ENCODE data around the gene PDGFRB.

Gene PDGFRB

GRCh38 chr5:150155258-150156026, at the start of gene PDGFRB:
TSS of gene PDGFRB (minus strand) at chr5:150155845. CDS start at chr5:150137047, 18,798 bp downstream.
- no peaks in the 10 kb centered on the region for H3K36me3 Mint-ChIP-seq (ENCODE audit: low read depth)
- no peaks in the 10 kb centered on the region for H3K9me3 Mint-ChIP-seq
- peaks cover 8% of the 10 kb centered on the region for H3K4me1 Mint-ChIP-seq (ENCODE audit: low read depth)
- DNase-seq (ENCODE audit: low spot score) = peak; percentile 9
- H3K27me3 Mint-ChIP-seq (ENCODE audit: low read depth) = peaks cover 34% of the 10 kb centered on the region
- H3K27ac Mint-ChIP-seq = no peak within 1 kb of the TSS
- peak within 1 kb of the TSS; percentile 80 for H3K4me3 Mint-ChIP-seq

GRCh38 chr5:150204590-150204960, 48.9 kb upstream of the PDGFRB start:
- H3K4me1 Mint-ChIP-seq (ENCODE audit: low read depth) = peaks cover 5% of the 10 kb centered on the region
- H3K27me3 Mint-ChIP-seq (ENCODE audit: low read depth) = peaks cover 14% of the 10 kb centered on the region
- DNase-seq (ENCODE audit: low spot score) = no peak
- H3K27ac Mint-ChIP-seq = no peak overlapping the region
- H3K4me3 Mint-ChIP-seq = no peak overlapping the region
- H3K36me3 Mint-ChIP-seq (ENCODE audit: low read depth) = no peaks in the 10 kb centered on the region
- no peaks in the 10 kb centered on the region for H3K9me3 Mint-ChIP-seq

GRCh38 chr5:150203832-150204589, 48.4 kb upstream of the PDGFRB start:
- peaks cover 14% of the 10 kb centered on the region for H3K27me3 Mint-ChIP-seq (ENCODE audit: low read depth)
- H3K4me3 Mint-ChIP-seq = no peak overlapping the region
- no peaks in the 10 kb centered on the region for H3K9me3 Mint-ChIP-seq
- no peak for DNase-seq (ENCODE audit: low spot score)
- H3K4me1 Mint-ChIP-seq (ENCODE audit: low read depth) = peaks cover 2% of the 10 kb centered on the region
- no peaks in the 10 kb centered on the region for H3K36me3 Mint-ChIP-seq (ENCODE audit: low read depth)
- H3K27ac Mint-ChIP-seq = no peak overlapping the region

- no peaks in the 10 kb centered on the region for H3K4me1 Mint-ChIP-seq (ENCODE audit: low read depth)
- H3K9me3 Mint-ChIP-seq = no peaks in the 10 kb centered on the region
- H3K27ac Mint-ChIP-seq = no peak overlapping the region
- H3K4me3 Mint-ChIP-seq = no peak overlapping the region
- H3K36me3 Mint-ChIP-seq (ENCODE audit: low read depth) = no peaks in the 10 kb centered on the region
- peaks cover 3% of the 10 kb centered on the region for H3K27me3 Mint-ChIP-seq (ENCODE audit: low read depth)
- DNase-seq (ENCODE audit: low spot score) = no peak
Measured at GRCh38 chr5:150202501-150202900, 46.9 kb upstream of the PDGFRB start.

GRCh38 chr5:150197476-150197875, 41.8 kb upstream of the PDGFRB start:
- Mint-ChIP-seq H3K27me3 (ENCODE audit: low read depth) (no peaks in the 10 kb centered on the region), H3K27ac (no peak overlapping the region), H3K9me3 (no peaks in the 10 kb centered on the region), H3K36me3 (ENCODE audit: low read depth) (no peaks in the 10 kb centered on the region), H3K4me1 (ENCODE audit: low read depth) (no peaks in the 10 kb centered on the region), H3K4me3 (no peak overlapping the region)
- no peak for DNase-seq (ENCODE audit: low spot score)

GRCh38 chr5:150196986-150197385, 41.3 kb upstream of the PDGFRB start:
- Mint-ChIP-seq H3K9me3 (no peaks in the 10 kb centered on the region), H3K27ac (no peak overlapping the region), H3K27me3 (ENCODE audit: low read depth) (no peaks in the 10 kb centered on the region), H3K36me3 (ENCODE audit: low read depth) (no peaks in the 10 kb centered on the region), H3K4me1 (ENCODE audit: low read depth) (no peaks in the 10 kb centered on the region), H3K4me3 (no peak overlapping the region)
- DNase-seq (ENCODE audit: low spot score) = no peak

- H3K36me3 Mint-ChIP-seq (ENCODE audit: low read depth) = no peaks in the 10 kb centered on the region
- H3K9me3 Mint-ChIP-seq = no peaks in the 10 kb centered on the region
- no peak overlapping the region for H3K27ac Mint-ChIP-seq
- H3K27me3 Mint-ChIP-seq (ENCODE audit: low read depth) = peaks cover 2% of the 10 kb centered on the region
- no peak for DNase-seq (ENCODE audit: low spot score)
- no peaks in the 10 kb centered on the region for H3K4me1 Mint-ChIP-seq (ENCODE audit: low read depth)
- no peak overlapping the region for H3K4me3 Mint-ChIP-seq
Measured at GRCh38 chr5:150196514-150196913, 40.9 kb upstream of the PDGFRB start.

- H3K27ac Mint-ChIP-seq = no peak overlapping the region
- H3K27me3 Mint-ChIP-seq (ENCODE audit: low read depth) = peaks cover 8% of the 10 kb centered on the region
- no peaks in the 10 kb centered on the region for H3K4me1 Mint-ChIP-seq (ENCODE audit: low read depth)
- no peak overlapping the region for H3K4me3 Mint-ChIP-seq
- H3K36me3 Mint-ChIP-seq (ENCODE audit: low read depth) = no peaks in the 10 kb centered on the region
- DNase-seq (ENCODE audit: low spot score) = no peak
- no peaks in the 10 kb centered on the region for H3K9me3 Mint-ChIP-seq
Measured at GRCh38 chr5:150195736-150196485, 40.3 kb upstream of the PDGFRB start.

GRCh38 chr5:150192462-150192861, 36.8 kb upstream of the PDGFRB start:
- Mint-ChIP-seq H3K27me3 (ENCODE audit: low read depth) (peaks cover 27% of the 10 kb centered on the region), H3K4me1 (ENCODE audit: low read depth) (no peaks in the 10 kb centered on the region), H3K36me3 (ENCODE audit: low read depth) (no peaks in the 10 kb centered on the region), H3K27ac (no peak overlapping the region), H3K9me3 (no peaks in the 10 kb centered on the region), H3K4me3 (no peak overlapping the region)
- DNase-seq (ENCODE audit: low spot score) = no peak

- no peak overlapping the region for H3K4me3 Mint-ChIP-seq
- H3K27me3 Mint-ChIP-seq (ENCODE audit: low read depth) = peaks cover 34% of the 10 kb centered on the region
- no peak overlapping the region for H3K27ac Mint-ChIP-seq
- H3K9me3 Mint-ChIP-seq = no peaks in the 10 kb centered on the region
- H3K4me1 Mint-ChIP-seq (ENCODE audit: low read depth) = no peaks in the 10 kb centered on the region
- H3K36me3 Mint-ChIP-seq (ENCODE audit: low read depth) = no peaks in the 10 kb centered on the region
- DNase-seq (ENCODE audit: low spot score) = no peak
Measured at GRCh38 chr5:150190987-150191386, 35.3 kb upstream of the PDGFRB start.

GRCh38 chr5:150190503-150190979, 34.9 kb upstream of the PDGFRB start:
- H3K4me1 Mint-ChIP-seq (ENCODE audit: low read depth) = no peaks in the 10 kb centered on the region
- no peak overlapping the region for H3K4me3 Mint-ChIP-seq
- H3K27me3 Mint-ChIP-seq (ENCODE audit: low read depth) = peaks cover 34% of the 10 kb centered on the region
- H3K27ac Mint-ChIP-seq = no peak overlapping the region
- no peak for DNase-seq (ENCODE audit: low spot score)
- H3K9me3 Mint-ChIP-seq = no peaks in the 10 kb centered on the region
- H3K36me3 Mint-ChIP-seq (ENCODE audit: low read depth) = no peaks in the 10 kb centered on the region

- DNase-seq (ENCODE audit: low spot score) = no peak
- no peak within 1 kb of the TSS for H3K27ac Mint-ChIP-seq
- H3K9me3 Mint-ChIP-seq = no peaks in the 10 kb centered on the region
- peaks cover 34% of the 10 kb centered on the region for H3K27me3 Mint-ChIP-seq (ENCODE audit: low read depth)
- no peaks in the 10 kb centered on the region for H3K4me1 Mint-ChIP-seq (ENCODE audit: low read depth)
- no peak within 1 kb of the TSS for H3K4me3 Mint-ChIP-seq
- H3K36me3 Mint-ChIP-seq (ENCODE audit: low read depth) = no peaks in the 10 kb centered on the region
Measured at GRCh38 chr5:150189728-150190502, 34.3 kb upstream of the PDGFRB start, which contains the start of gene SLC6A7. TSS of gene SLC6A7 (plus strand) at chr5:150190062. CDS start at chr5:150190328, 266 bp downstream.

- Mint-ChIP-seq H3K27me3 (ENCODE audit: low read depth) (peaks cover 34% of the 10 kb centered on the region), H3K27ac (no peak overlapping the region), H3K4me1 (ENCODE audit: low read depth) (no peaks in the 10 kb centered on the region), H3K4me3 (no peak overlapping the region), H3K36me3 (ENCODE audit: low read depth) (no peaks in the 10 kb centered on the region), H3K9me3 (no peaks in the 10 kb centered on the region)
- no peak for DNase-seq (ENCODE audit: low spot score)
Measured at GRCh38 chr5:150189326-150189725, 33.7 kb upstream of the PDGFRB start.
